Measurements from ENCODE around the gene MTHFSD.

Gene MTHFSD

GRCh38 chr16:86567701-86568581 is 12.9 kb upstream of the MTHFSD start:
- Histone ChIP-seq H3K27ac (peak overlapping the region; percentile 98), H3K4me3 (peak overlapping the region; percentile 90)
- DNase-seq (ENCODE audit: low spot score): no peak
- no peak for TF ChIP-seq CTCF (IDR thresholded peaks at IDR 0.05)

- Histone ChIP-seq H3K4me3 (peak overlapping the region; percentile 90), H3K27ac (peak overlapping the region; percentile 98)
- TF ChIP-seq CTCF (IDR thresholded peaks at IDR 0.05): no peak
- DNase-seq (ENCODE audit: low spot score): peak; percentile 79
Observed at GRCh38 chr16:86566966-86567700, 12.1 kb upstream of the MTHFSD start.

GRCh38 chr16:86566601-86566965 is 11.5 kb upstream of the MTHFSD start, which contains the start of gene FOXC2:
Gene FOXC2 (plus strand): TSS chr16:86566829. CDS start chr16:86567336, 507 bp downstream.
- Histone ChIP-seq H3K27ac (peak within 1 kb of the TSS; percentile 98), H3K4me3 (peak within 1 kb of the TSS; percentile 90)
- no peak for TF ChIP-seq CTCF (IDR thresholded peaks at IDR 0.05)
- DNase-seq (ENCODE audit: low spot score): peak; percentile 96

GRCh38 chr16:86565644-86566511 is 10.8 kb upstream of the MTHFSD start:
- DNase-seq (ENCODE audit: low spot score): no peak
- TF ChIP-seq CTCF (IDR thresholded peaks at IDR 0.05): no peak
- Histone ChIP-seq H3K27ac (peak overlapping the region; percentile 68 to 76), H3K4me3 (peak overlapping the region; percentile 90)

- TF ChIP-seq CTCF (IDR thresholded peaks at IDR 0.05): no peak
- DNase-seq (ENCODE audit: low spot score): no peak
- Histone ChIP-seq H3K27ac (peak overlapping the region; percentile 68 to 76), H3K4me3 (no peak overlapping the region)
Observed at GRCh38 chr16:86565181-86565631, 10.2 kb upstream of the MTHFSD start.

- Histone ChIP-seq H3K4me3 (peak overlapping the region; percentile 55), H3K27ac (peak overlapping the region; percentile 65 to 76)
- DNase-seq (ENCODE audit: low spot score): peak; percentile 93
- peak; percentile 100 for TF ChIP-seq CTCF (IDR thresholded peaks at IDR 0.05)
Observed at GRCh38 chr16:86563469-86564345, 8.7 kb upstream of the MTHFSD start.

Measured in coronary artery (tissue), 2 donors.